Lower lobe of right lung (tissue), 2 donors: ENCODE measurements around the gene ARHGAP22. TPM values are rescaled to one million over a fixed set of nuclear protein-coding genes. Genes with fewer than 3 reads are reported as not detected.
"Not testable (repeated sequence)": the region's sequence is repeated elsewhere in the genome, so short reads cannot be mapped to it uniquely, and the experiment has no call there.

Source experiments
- ATAC-seq, 2 donors: fragments of 200-7000 bp; cut with Tn5 transposase; one replicate each; pipeline ENCODE4 v1.9.1; 2020 to 2022; ENCODE audit warnings: mild to moderate bottlenecking in 2 of 2, moderate library complexity in 2 of 2
- DNase-seq: peaks from one replicate; pipeline ENCODE4 v3.0.0-alpha.2; 2020
- H3K27ac ChIP-seq: fragments of 200-600 bp; one replicate; pipeline ENCODE4 v1.8.0; 2022
- H3K27me3 ChIP-seq: fragments of 200-600 bp; one replicate; pipeline ENCODE4 v1.8.0; 2022; ENCODE audit warnings: low read depth
- H3K36me3 ChIP-seq: fragments of 200-600 bp; one replicate; pipeline ENCODE4 v1.8.0; 2022; ENCODE audit warnings: mild to moderate bottlenecking
- H3K4me1 ChIP-seq: fragments of 200-600 bp; one replicate; pipeline ENCODE4 v1.8.0; 2022
- H3K4me3 ChIP-seq: fragments of 200-600 bp; one replicate; pipeline ENCODE4 v1.8.0; 2022; ENCODE audit warnings: mild to moderate bottlenecking
- H3K9me3 ChIP-seq: fragments of 200-600 bp; one replicate; pipeline ENCODE4 v1.8.0; 2022
- CTCF ChIP-seq: fragments of 200-600 bp; IDR thresholded peaks from one replicate; pipeline ENCODE4 v1.8.0; 2022; ENCODE audit warnings: antibody characterized with exemption, mild to moderate bottlenecking
- intact Hi-C: fragments of 100-400 bp; cut with DNase I; formaldehyde crosslinking; loops from one replicate; pipeline ENCODE4 v1.11.0; 2022
- total RNA-seq: library from RNA; stranded (reverse); fragmentation: NEBNext Ultra II Directional; extraction: Animal tissue kit (Norgen Biotek cat#: 25700); gene quantifications from one replicate; pipeline ENCODE4 v1.2.1, GENCODE V29; 2021
- donor health status: DM: no; HTN: yes; CAD: no; lungs with severe emphysema.

Gene ARHGAP22
- total RNA-seq, 1 donor from 2014 or later, result 9.6 TPM

- Histone ChIP-seq H3K27me3 (no peaks in the 10 kb centered on the region), H3K27ac (no peak overlapping the region), H3K36me3 (peaks cover 31% of the 10 kb centered on the region), H3K4me1 (no peaks in the 10 kb centered on the region), H3K9me3 (no peaks in the 10 kb centered on the region), H3K4me3 (no peak overlapping the region)
- DNase-seq (no peak), ATAC-seq (no peak)
- no peak for TF ChIP-seq CTCF
- intact Hi-C loops, result no loop called here
These were observed 175.6 kb downstream of the ARHGAP22 start for GRCh38 chr10:48429309-48429708.

GRCh38 chr10:48428896-48429295 lies 176.0 kb downstream of the ARHGAP22 start:
- Histone ChIP-seq H3K4me3 (no peak overlapping the region), H3K4me1 (no peaks in the 10 kb centered on the region), H3K27me3 (no peaks in the 10 kb centered on the region), H3K36me3 (peaks cover 30% of the 10 kb centered on the region), H3K9me3 (no peaks in the 10 kb centered on the region), H3K27ac (no peak overlapping the region)
- DNase-seq, result no peak
- ATAC-seq, result no peak
- no peak for TF ChIP-seq CTCF
- intact Hi-C loops, result no loop called here

DNA sequence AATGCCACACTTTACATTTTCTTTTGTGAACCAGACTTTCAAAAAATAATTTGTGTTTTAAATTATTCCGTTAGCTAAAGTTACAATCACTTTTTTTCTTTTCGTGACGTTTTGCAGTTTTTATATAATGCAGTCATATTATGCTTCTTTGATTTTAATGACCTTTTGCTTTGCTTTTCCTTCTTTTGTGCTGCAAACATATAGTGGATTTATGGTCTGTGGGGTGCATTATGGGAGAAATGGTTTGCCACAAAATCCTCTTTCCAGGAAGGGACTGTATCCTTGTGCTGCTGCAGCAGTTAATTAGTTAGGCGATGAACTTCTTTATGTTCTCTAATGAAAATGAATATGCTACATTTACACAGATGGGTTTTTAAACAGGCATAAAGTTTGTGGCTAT lies 181.0 kb downstream of the ARHGAP22 start:
- no peaks in the 10 kb centered on the region for H3K4me1 ChIP-seq
- intact Hi-C loops, result no loop called here
- ATAC-seq, result no peak

DNA sequence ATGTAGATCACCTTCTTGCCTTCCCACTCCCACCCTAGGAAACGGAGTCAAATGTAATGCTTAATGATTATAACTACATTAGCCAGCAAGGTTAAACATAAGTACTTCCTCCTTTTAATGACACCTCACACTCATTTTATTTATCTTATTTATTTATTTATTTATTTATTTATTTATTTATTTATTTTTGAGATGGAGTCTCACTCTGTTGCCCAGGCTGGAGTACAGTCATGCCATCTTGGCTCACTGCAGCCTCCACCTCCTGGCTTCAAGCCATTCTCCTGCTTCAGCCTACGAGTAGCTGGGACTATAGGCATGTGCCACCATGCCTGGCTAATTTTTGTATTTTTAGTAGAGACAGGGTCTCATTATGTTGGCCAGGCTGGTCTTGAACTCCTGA lies 183.0 kb downstream of the ARHGAP22 start:
- H3K4me3 ChIP-seq, H3K4me1 ChIP-seq, H3K9me3 ChIP-seq, intact Hi-C loops, DNase-seq, ATAC-seq, H3K27me3 ChIP-seq, H3K27ac ChIP-seq: not testable (repeated sequence)
- H3K36me3 ChIP-seq, result peaks cover 11% of the 10 kb centered on the region

More for the DNA sequence above, 181.0 kb downstream of the ARHGAP22 start:
- DNase-seq, result no peak
- H3K27me3 ChIP-seq, result no peaks in the 10 kb centered on the region
- no peak overlapping the region for H3K4me3 ChIP-seq
- H3K27ac ChIP-seq, result no peak overlapping the region
- H3K9me3 ChIP-seq, result no peaks in the 10 kb centered on the region
- H3K36me3 ChIP-seq, result peaks cover 23% of the 10 kb centered on the region
- TF ChIP-seq CTCF, result no peak

- H3K36me3 ChIP-seq, result no peaks in the 10 kb centered on the region
- H3K27me3 ChIP-seq, result no peaks in the 10 kb centered on the region
- intact Hi-C loops, result no loop called here
- no peak overlapping the region for H3K4me3 ChIP-seq
- H3K9me3 ChIP-seq, result no peaks in the 10 kb centered on the region
- ATAC-seq, result no peak
- no peak overlapping the region for H3K27ac ChIP-seq
- H3K4me1 ChIP-seq, result no peaks in the 10 kb centered on the region
- TF ChIP-seq CTCF, result no peak
- no peak for DNase-seq
These were observed 185.2 kb downstream of the ARHGAP22 start for GRCh38 chr10:48419714-48420113.

DNA sequence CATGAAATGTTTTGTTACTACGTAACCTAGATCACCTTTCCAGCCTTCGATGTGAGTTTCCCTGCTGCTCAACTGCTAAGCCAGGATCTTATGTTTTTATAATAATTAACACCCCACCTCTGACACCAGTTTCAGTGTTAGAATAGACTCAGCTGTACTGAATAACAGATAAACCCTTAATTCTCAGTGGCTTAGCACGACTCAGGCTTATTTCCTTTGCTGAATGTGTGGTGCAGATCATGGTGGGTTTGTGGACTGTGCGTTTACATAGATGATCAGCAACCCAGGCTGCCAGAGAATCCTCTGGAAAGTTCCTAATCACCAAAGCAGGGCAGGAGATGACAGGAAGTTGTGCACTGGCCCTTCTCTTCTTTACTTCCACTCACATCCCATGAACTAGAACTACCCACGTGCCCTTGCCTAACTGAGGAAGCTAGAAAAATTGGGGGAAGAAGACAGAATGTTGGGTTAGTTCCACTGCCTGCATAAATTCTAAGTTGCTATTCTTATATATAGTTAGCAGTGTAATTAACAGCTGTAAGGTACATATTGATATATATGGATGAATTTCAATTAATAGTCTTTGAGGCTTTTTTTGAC lies 186.6 kb downstream of the ARHGAP22 start:
- H3K4me1 ChIP-seq, result no peaks in the 10 kb centered on the region
- no peaks in the 10 kb centered on the region for H3K27me3 ChIP-seq
- no peak overlapping the region for H3K27ac ChIP-seq
- DNase-seq, result no peak
- no peaks in the 10 kb centered on the region for H3K36me3 ChIP-seq
- no peaks in the 10 kb centered on the region for H3K9me3 ChIP-seq
- no peak for ATAC-seq
- TF ChIP-seq CTCF, result no peak
- intact Hi-C loops, result no loop called here
- H3K4me3 ChIP-seq, result no peak overlapping the region
